Measurements from ENCODE around the gene CHTF8.

Gene CHTF8

GRCh38 chr16:69095193-69095592, 37.2 kb downstream of the CHTF8 start:
- FAIRE-seq = no peak
- DNase-seq (ENCODE audit: insufficient read length, low spot score) = no peak
- TF ChIP-seq POLR2A (IDR thresholded peaks at IDR 0.05; ENCODE audit: low read depth, low read length) = no peak

GRCh38 chr16:69094501-69094900, 37.9 kb downstream of the CHTF8 start:
- no peak for TF ChIP-seq POLR2A (IDR thresholded peaks at IDR 0.05; ENCODE audit: low read depth, low read length)
- DNase-seq (ENCODE audit: insufficient read length, low spot score) = no peak
- no peak for FAIRE-seq

DNA sequence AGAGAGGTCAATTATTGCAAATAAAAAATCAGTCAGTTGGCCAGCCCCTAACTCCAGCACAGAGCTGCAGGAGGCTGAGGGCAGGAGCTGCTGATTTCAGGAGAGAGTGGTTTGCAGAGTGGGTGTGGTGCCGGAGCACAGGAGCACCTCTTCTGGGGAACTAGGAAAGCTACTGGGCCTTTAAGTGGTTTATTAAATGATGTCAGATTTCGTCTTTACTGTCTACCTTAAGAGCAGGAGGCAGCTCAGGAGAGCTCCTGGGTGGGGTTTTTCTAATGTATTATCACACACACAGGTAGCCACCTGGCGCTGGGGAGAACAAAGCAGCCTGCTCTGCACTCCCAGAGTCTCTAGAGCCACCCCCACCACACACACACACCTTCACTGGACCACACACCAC, 38.4 kb downstream of the CHTF8 start:
- FAIRE-seq = no peak
- TF ChIP-seq POLR2A (IDR thresholded peaks at IDR 0.05; ENCODE audit: low read depth, low read length) = no peak
- DNase-seq (ENCODE audit: insufficient read length, low spot score) = no peak

GRCh38 chr16:69089091-69089910, 43.1 kb downstream of the CHTF8 start:
- TF ChIP-seq POLR2A (IDR thresholded peaks at IDR 0.05; ENCODE audit: low read depth, low read length) = no peak
- FAIRE-seq (no peak), DNase-seq (ENCODE audit: insufficient read length, low spot score) (no peak)

GRCh38 chr16:69088684-69089083, 43.7 kb downstream of the CHTF8 start:
- no peak for FAIRE-seq
- TF ChIP-seq POLR2A (IDR thresholded peaks at IDR 0.05; ENCODE audit: low read depth, low read length) = no peak
- no peak for DNase-seq (ENCODE audit: insufficient read length, low spot score)

DNA sequence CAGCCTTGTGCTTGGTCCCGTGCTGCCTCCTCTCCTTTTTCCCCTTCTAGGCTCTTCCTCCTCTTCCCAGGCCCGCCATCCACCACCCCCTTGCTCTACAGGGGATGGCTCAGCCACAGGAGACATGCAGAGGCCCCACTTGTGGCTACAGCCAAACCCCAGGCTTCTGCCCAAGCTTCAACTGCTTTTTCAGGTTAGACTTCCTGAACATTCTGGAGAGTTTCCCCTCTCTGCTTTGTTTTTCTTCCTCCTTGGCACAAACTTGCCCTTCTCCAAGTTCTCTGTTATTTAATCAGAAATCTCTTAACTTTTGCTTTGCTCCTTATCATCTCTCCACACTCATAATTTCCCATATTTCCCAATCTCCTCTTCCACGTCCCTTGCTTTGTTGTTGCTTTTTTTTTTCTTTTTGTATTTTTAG, 45.2 kb downstream of the CHTF8 start:
- no peak for TF ChIP-seq POLR2A (IDR thresholded peaks at IDR 0.05; ENCODE audit: low read depth, low read length)
- DNase-seq (ENCODE audit: insufficient read length, low spot score) = no peak
- FAIRE-seq = no peak

DNA sequence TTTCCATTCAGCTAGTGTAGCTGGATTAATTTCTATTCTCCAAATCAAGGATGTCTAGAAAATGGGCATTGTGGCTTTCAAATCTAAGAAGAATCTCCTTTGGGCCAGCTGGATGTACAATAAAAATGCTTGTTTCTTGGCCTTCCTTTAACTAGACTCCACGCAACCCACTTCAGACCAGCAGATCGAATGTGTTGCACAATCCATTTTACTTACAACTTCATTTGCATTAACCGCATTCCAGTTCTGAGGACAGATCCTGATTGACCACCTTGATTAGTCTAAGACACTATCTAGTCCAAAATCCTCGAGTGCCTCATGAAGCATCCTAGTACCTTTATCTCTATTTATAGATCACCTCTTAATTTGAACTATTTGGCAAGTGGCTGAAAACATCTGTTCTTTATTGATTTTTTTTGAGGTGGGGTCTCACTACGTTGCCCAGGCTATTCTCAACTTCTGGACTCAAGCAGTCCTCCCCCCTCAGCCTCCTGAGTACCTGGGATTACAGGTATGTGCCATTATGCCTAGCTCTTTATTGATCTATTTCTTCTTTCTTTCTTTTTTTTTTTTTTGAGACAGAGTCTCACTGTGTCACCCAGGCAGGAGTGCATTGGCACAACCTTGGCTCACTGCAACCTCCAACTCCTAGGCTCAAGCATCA, 47.2 kb downstream of the CHTF8 start:
- TF ChIP-seq POLR2A (IDR thresholded peaks at IDR 0.05; ENCODE audit: low read depth, low read length) = no peak
- no peak for DNase-seq (ENCODE audit: insufficient read length, low spot score)
- no peak for FAIRE-seq

- FAIRE-seq (no peak), DNase-seq (ENCODE audit: insufficient read length, low spot score) (no peak)
- TF ChIP-seq POLR2A (IDR thresholded peaks at IDR 0.05; ENCODE audit: low read depth, low read length) = no peak
These were observed 48.1 kb downstream of the CHTF8 start for GRCh38 chr16:69084289-69084688.

GRCh38 chr16:69083306-69083941, 49.0 kb downstream of the CHTF8 start:
- no peak for TF ChIP-seq POLR2A (IDR thresholded peaks at IDR 0.05; ENCODE audit: low read depth, low read length)
- FAIRE-seq (no peak), DNase-seq (ENCODE audit: insufficient read length, low spot score) (no peak)

- no peak for DNase-seq (ENCODE audit: insufficient read length, low spot score)
- TF ChIP-seq POLR2A (IDR thresholded peaks at IDR 0.05; ENCODE audit: low read depth, low read length) = no peak
- no peak for FAIRE-seq
These were observed 52.7 kb downstream of the CHTF8 start for GRCh38 chr16:69079697-69080096.

DNA sequence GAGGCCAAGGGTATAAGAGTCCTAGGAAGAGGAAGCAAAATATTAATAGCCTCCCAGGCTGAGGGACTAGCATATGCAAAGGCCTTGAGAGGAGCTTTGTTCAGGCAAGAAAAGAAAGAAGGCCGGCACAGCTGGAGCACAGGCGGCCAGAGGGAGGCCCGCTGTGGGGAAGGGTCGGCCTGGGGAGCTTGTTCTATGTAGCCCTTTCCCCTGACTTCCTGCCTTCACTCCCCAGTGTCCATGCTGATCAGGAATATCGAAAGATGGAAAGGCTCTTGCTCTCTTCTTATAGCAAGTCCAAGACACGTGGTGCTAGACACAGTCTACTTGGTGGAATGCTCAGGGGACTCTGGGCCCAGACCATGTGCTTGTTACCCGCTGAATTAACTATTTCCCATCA, 54.3 kb downstream of the CHTF8 start:
- no peak for TF ChIP-seq POLR2A (IDR thresholded peaks at IDR 0.05; ENCODE audit: low read depth, low read length)
- no peak for DNase-seq (ENCODE audit: insufficient read length, low spot score)
- no peak for FAIRE-seq

GRCh38 chr16:69077251-69077650, 55.1 kb downstream of the CHTF8 start:
- no peak for TF ChIP-seq POLR2A (IDR thresholded peaks at IDR 0.05; ENCODE audit: low read depth, low read length)
- FAIRE-seq = peak; percentile 60
- peak; percentile 67 for DNase-seq (ENCODE audit: insufficient read length, low spot score)

DNA sequence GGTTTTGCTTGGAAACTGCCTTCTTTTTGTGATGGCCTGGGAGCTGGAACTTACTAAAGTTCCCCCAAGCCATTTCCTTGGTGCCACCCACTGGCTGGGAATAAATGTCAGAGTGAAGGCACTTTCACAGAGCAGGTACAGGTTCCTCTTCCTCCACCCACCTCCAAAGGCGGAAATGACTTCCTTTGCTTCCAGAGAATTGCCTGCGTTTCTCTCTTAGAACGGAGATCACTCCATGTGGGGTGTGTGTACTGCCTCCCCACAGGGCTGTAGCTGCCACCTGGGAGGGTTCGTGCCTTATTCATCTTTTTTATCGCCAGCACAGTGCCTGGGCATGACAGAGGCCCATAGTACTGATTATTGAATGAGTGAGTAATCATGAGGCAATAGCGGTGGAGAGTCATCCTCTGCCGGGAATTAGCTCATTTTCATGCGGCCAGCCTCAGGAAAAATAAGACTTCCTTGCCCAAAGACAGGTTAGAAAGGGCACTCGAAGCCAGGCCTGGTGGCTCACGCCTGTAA, 59.1 kb downstream of the CHTF8 start:
- TF ChIP-seq POLR2A (IDR thresholded peaks at IDR 0.05; ENCODE audit: low read depth, low read length) = no peak
- DNase-seq (ENCODE audit: insufficient read length, low spot score) (peak; percentile 70), FAIRE-seq (peak; percentile 92)

DNA sequence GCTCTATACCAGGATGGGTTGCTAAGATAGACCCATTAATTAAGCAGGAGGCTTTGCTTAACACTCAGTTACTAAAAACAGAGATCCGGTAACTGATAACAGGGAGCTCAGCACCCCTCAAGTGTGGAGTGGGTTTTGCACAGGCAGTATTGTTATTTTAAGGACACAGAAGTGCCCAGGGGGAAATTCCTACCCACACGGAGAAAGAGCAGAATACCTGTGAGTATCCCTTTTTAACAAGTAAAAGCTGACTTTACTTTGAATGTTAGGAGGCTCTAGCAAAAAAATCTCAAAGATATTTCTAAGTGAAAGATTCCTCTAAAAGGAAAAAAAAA, 59.8 kb downstream of the CHTF8 start:
- no peak for FAIRE-seq
- TF ChIP-seq POLR2A (IDR thresholded peaks at IDR 0.05; ENCODE audit: low read depth, low read length) = no peak
- DNase-seq (ENCODE audit: insufficient read length, low spot score) = no peak

All from H54 (cell line).